Trophoblast cell (in vitro differentiated cells and primary cell): ENCODE data around the gene ASTN2.

Experiments
- DNase-seq, 2 donors: peaks; one replicate each; pipeline ENCODE4 v3.0.0-alpha.2; 2016
- H2AFZ ChIP-seq: 2 replicates; pipeline ENCODE4 v1.6.1; 2013; ENCODE audit warnings: low read length, moderate library complexity, mild to moderate bottlenecking; ENCODE audit not compliant: insufficient read depth, poor library complexity
- H2AK5ac ChIP-seq: 2 replicates; pipeline ENCODE4 v1.6.1; 2013; ENCODE audit warnings: mild to moderate bottlenecking, low read length
- H2BK120ac ChIP-seq: 2 replicates; pipeline ENCODE4 v1.6.1; 2013; ENCODE audit warnings: low read length, mild to moderate bottlenecking, moderate library complexity; ENCODE audit not compliant: insufficient read depth, poor library complexity
- H2BK12ac ChIP-seq: 2 replicates; pipeline ENCODE4 v1.6.1; 2013; ENCODE audit warnings: mild to moderate bottlenecking, low read length, moderate library complexity
- H2BK5ac ChIP-seq: 2 replicates; pipeline ENCODE4 v1.6.1; 2013; ENCODE audit warnings: low read length, low read depth, moderate library complexity, mild to moderate bottlenecking; ENCODE audit not compliant: poor library complexity
- H3K14ac ChIP-seq: 2 replicates; pipeline ENCODE4 v1.6.1; 2013; ENCODE audit warnings: mild to moderate bottlenecking, low read length
- H3K18ac ChIP-seq: 2 replicates; pipeline ENCODE4 v1.6.1; 2013; ENCODE audit warnings: mild to moderate bottlenecking, low read length
- H3K23ac ChIP-seq: 2 replicates; pipeline ENCODE4 v1.6.1; 2013; ENCODE audit warnings: low read length
- H3K27ac ChIP-seq: 2 replicates; pipeline ENCODE4 v1.5.1; 2013; ENCODE audit warnings: low read depth, mild to moderate bottlenecking, inconsistent platforms, low read length, moderate library complexity
- H3K27me3 ChIP-seq: 2 replicates; pipeline ENCODE4 v1.6.1; 2013; ENCODE audit warnings: inconsistent platforms, mild to moderate bottlenecking, low read length, moderate library complexity; ENCODE audit not compliant: insufficient read depth
- H3K36me3 ChIP-seq, 2 experiments: 1 replicate in 1 of 2; 2 replicates in 1 of 2; pipeline ENCODE4 v1.6.1; 2013; ENCODE audit warnings: low read length in 2 of 2, mild to moderate bottlenecking in 2 of 2, moderate library complexity in 1 of 2; ENCODE audit not compliant: insufficient read depth in 2 of 2, control insufficient read depth in 1 of 2
- H3K4ac ChIP-seq: 2 replicates; pipeline ENCODE4 v1.6.1; 2013; ENCODE audit warnings: low read depth, mild to moderate bottlenecking, low read length, moderate library complexity
- H3K4me1 ChIP-seq, 2 experiments: 1 replicate in 1 of 2; 2 replicates in 1 of 2; pipeline ENCODE4 v1.6.1; 2013; ENCODE audit warnings: low read length in 2 of 2, mild to moderate bottlenecking in 2 of 2, moderate library complexity in 1 of 2; ENCODE audit not compliant: insufficient read depth in 2 of 2, control insufficient read depth in 1 of 2
- H3K4me2 ChIP-seq: 2 replicates; pipeline ENCODE4 v1.6.1; 2013; ENCODE audit warnings: inconsistent platforms, mild to moderate bottlenecking, low read length, moderate library complexity
- H3K4me3 ChIP-seq: 2 replicates; pipeline ENCODE4 v1.5.1; 2013; ENCODE audit warnings: mild to moderate bottlenecking, low read depth, low read length, inconsistent platforms
- H3K79me1 ChIP-seq: one replicate; pipeline ENCODE4 v1.6.1; 2013; ENCODE audit warnings: low read length
- H3K79me2 ChIP-seq: 2 replicates; pipeline ENCODE4 v1.6.1; 2013; ENCODE audit warnings: low read length, mild to moderate bottlenecking; ENCODE audit not compliant: control insufficient read depth, insufficient read depth, poor library complexity
- H3K9ac ChIP-seq: 2 replicates; pipeline ENCODE4 v1.6.1; 2013; ENCODE audit warnings: mild to moderate bottlenecking, low read length
- H3K9me3 ChIP-seq: 2 replicates; pipeline ENCODE4 v1.6.1; 2013; ENCODE audit warnings: low read depth, mild to moderate bottlenecking, control low read depth, inconsistent platforms, low read length; ENCODE audit not compliant: insufficient read depth
- H4K12ac ChIP-seq: 2 replicates; pipeline ENCODE4 v1.6.1; 2013; ENCODE audit warnings: low read depth, mild to moderate bottlenecking, low read length, moderate library complexity
- H4K8ac ChIP-seq: 2 replicates; pipeline ENCODE4 v1.6.1; 2013; ENCODE audit warnings: low read depth, mild to moderate bottlenecking, low read length, moderate library complexity
- H4K91ac ChIP-seq: one replicate; pipeline ENCODE4 v1.6.1; 2013; ENCODE audit warnings: low read depth, mild to moderate bottlenecking, low read length, moderate library complexity
- WGBS: extraction: QIAGEN DNeasy Blood & Tissue Kit; methylation state at CpG from one replicate; pipeline ENCODE4 v1.1.7; 2013; ENCODE audit warnings: missing lambda C conversion rate; ENCODE audit not compliant: insufficient read length, insufficient coverage; ENCODE audit errors: extremely low coverage; 5-methylcytosine and 5-hydroxymethylcytosine counted together

The ASTN2 gene

DNA sequence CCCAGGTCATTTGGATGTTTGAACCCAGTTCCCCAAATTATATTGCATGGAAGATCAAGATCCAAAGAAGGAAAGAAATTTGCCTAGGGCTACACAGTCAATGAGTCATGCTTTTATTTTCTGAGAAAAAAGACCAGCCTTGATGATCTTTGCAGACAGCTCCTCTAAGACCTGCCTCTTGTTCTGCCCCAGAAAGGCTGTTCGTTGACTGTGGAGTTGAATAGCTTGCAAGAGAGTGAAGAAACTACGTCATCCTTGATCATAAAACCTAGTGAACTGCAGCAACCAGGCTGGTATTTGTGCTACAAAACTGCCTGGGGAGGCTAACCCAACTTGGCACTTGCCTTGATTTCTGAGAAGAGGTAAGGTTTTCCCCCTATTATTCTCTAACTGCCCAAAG lies 997.4 kb downstream of the ASTN2 start:
- Histone ChIP-seq H3K4me2 (no peak overlapping the region), H2AK5ac (no peak overlapping the region), H3K23ac (no peak overlapping the region), H3K79me1 (no peaks in the 10 kb centered on the region), H2BK120ac (no peak overlapping the region), H3K27ac (no peak overlapping the region), H4K12ac (no peak overlapping the region), H4K91ac (no peak overlapping the region), H3K4me1 (peaks cover 2 to 3% of the 10 kb centered on the region in 2 experiments), H3K14ac (no peak overlapping the region), H3K18ac (no peak overlapping the region), H3K9me3 (no peaks in the 10 kb centered on the region), H2BK12ac (no peak overlapping the region), H3K4ac (no peak overlapping the region), H2BK5ac (no peak overlapping the region), H3K79me2 (no peaks in the 10 kb centered on the region), H3K36me3 (no peaks in the 10 kb centered on the region), H2AFZ (no peak overlapping the region), H4K8ac (no peak overlapping the region), H3K4me3 (no peak overlapping the region), H3K27me3 (no peaks in the 10 kb centered on the region), H3K9ac (no peak overlapping the region)
- no CpG with 5 or more reads among the region's 2 CpGs for WGBS
- peak in 1 of 2 donors; percentile 37 for DNase-seq

- no peak overlapping the region for H3K27ac ChIP-seq
- no peaks in the 10 kb centered on the region for H3K9me3 ChIP-seq
- H3K4me1 ChIP-seq: peaks cover 2 to 3% of the 10 kb centered on the region in 2 experiments
- H4K12ac ChIP-seq: no peak overlapping the region
- H2BK12ac ChIP-seq: no peak overlapping the region
- H4K8ac ChIP-seq: no peak overlapping the region
- no peak for DNase-seq
- no peaks in the 10 kb centered on the region for H3K36me3 ChIP-seq
- no CpG with 5 or more reads among the region's 1 CpG for WGBS
- no peaks in the 10 kb centered on the region for H3K27me3 ChIP-seq
- H2AFZ ChIP-seq: no peak overlapping the region
- H4K91ac ChIP-seq: no peak overlapping the region
- H3K23ac ChIP-seq: no peak overlapping the region
- H2AK5ac ChIP-seq: no peak overlapping the region
- H3K4ac ChIP-seq: no peak overlapping the region
- no peak overlapping the region for H2BK5ac ChIP-seq
- H2BK120ac ChIP-seq: no peak overlapping the region
- H3K14ac ChIP-seq: no peak overlapping the region
- no peaks in the 10 kb centered on the region for H3K79me1 ChIP-seq
- no peak overlapping the region for H3K9ac ChIP-seq
- no peak overlapping the region for H3K18ac ChIP-seq
- no peak overlapping the region for H3K4me3 ChIP-seq
- no peak overlapping the region for H3K4me2 ChIP-seq
- no peaks in the 10 kb centered on the region for H3K79me2 ChIP-seq
Measured at GRCh38 chr9:116416421-116416820, 998.4 kb downstream of the ASTN2 start.

GRCh38 chr9:116414374-116414773 lies 1000.5 kb downstream of the ASTN2 start:
- H3K4me2 ChIP-seq: no peak overlapping the region
- no peak overlapping the region for H2AFZ ChIP-seq
- peaks cover 2 to 3% of the 10 kb centered on the region in 2 experiments for H3K4me1 ChIP-seq
- no peaks in the 10 kb centered on the region for H3K79me1 ChIP-seq
- H2BK5ac ChIP-seq: no peak overlapping the region
- no peaks in the 10 kb centered on the region for H3K27me3 ChIP-seq
- H3K4me3 ChIP-seq: no peak overlapping the region
- no peak overlapping the region for H4K12ac ChIP-seq
- no peak overlapping the region for H3K14ac ChIP-seq
- no peaks in the 10 kb centered on the region for H3K9me3 ChIP-seq
- no peak overlapping the region for H4K8ac ChIP-seq
- H3K4ac ChIP-seq: no peak overlapping the region
- H2BK12ac ChIP-seq: no peak overlapping the region
- DNase-seq: no peak
- no peak overlapping the region for H2AK5ac ChIP-seq
- no peak overlapping the region for H3K27ac ChIP-seq
- no peaks in the 10 kb centered on the region for H3K79me2 ChIP-seq
- H4K91ac ChIP-seq: no peak overlapping the region
- no peak overlapping the region for H3K9ac ChIP-seq
- H3K36me3 ChIP-seq: no peaks in the 10 kb centered on the region
- H2BK120ac ChIP-seq: no peak overlapping the region
- no peak overlapping the region for H3K23ac ChIP-seq
- no peak overlapping the region for H3K18ac ChIP-seq
- no CpG with 5 or more reads among the region's 2 CpGs for WGBS

DNA sequence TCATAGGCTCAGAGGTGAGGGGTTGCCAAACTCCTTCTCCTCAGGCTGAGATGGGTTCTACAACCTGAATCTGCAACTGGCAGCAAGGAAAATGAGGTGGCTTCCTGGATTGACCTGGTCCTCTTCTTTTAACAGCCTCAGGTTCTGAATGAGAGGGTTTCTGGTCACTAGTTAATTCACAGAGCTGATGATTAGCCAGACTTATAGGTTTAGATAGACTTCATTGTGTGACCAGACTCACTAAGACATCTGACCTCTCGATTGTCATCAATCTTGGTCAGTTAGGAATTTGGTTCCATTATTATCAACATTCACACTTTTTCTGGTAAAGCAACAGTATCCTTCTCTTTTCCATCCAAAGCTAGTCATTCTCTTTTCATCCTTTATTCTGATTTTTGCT lies 1003.4 kb downstream of the ASTN2 start:
- Histone ChIP-seq H2BK120ac (no peak overlapping the region), H3K79me2 (no peaks in the 10 kb centered on the region), H2BK12ac (no peak overlapping the region), H3K79me1 (no peaks in the 10 kb centered on the region), H3K36me3 (no peaks in the 10 kb centered on the region), H4K91ac (no peak overlapping the region), H2AK5ac (no peak overlapping the region), H3K4me1 (no peaks in the 10 kb centered on the region), H2AFZ (no peak overlapping the region), H3K4me2 (no peak overlapping the region), H3K9me3 (no peaks in the 10 kb centered on the region), H2BK5ac (no peak overlapping the region), H3K18ac (no peak overlapping the region), H3K27ac (no peak overlapping the region), H3K27me3 (no peaks in the 10 kb centered on the region), H3K14ac (no peak overlapping the region), H4K8ac (no peak overlapping the region), H3K4me3 (no peak overlapping the region), H4K12ac (no peak overlapping the region), H3K9ac (no peak overlapping the region), H3K4ac (no peak overlapping the region), H3K23ac (no peak overlapping the region)
- no peak for DNase-seq
- WGBS: no CpG with 5 or more reads among the region's 1 CpG
